Panc1 (cell line): ENCODE measurements around the gene TRIM2. TPM values are rescaled to one million over a fixed set of nuclear protein-coding genes. Genes with fewer than 3 reads are reported as not detected.

ENCODE experiments used
- ATAC-seq: fragments of 200-7000 bp; cut with Tn5 transposase; 2 replicates; pipeline ENCODE4 v1.9.1; 2020; ENCODE audit warnings: mild to moderate bottlenecking, moderate library complexity
- BruUV-seq: library from RNA; stranded (reverse); fragments of 400-500 nt; replicated peaks from 2 replicates; lab custom pipeline; 2021; lab: Mats Ljungman, UMichigan
- CTCF ChIA-PET: fragments of 300-600 bp; sonication (Branson Sonifier 250); formaldehyde crosslinking; loops from one replicate; lab custom pipeline; 2022; ENCODE audit warnings: antibody characterized with exemption; lab: Charles Lee
- POLR2A ChIA-PET: fragments of 300-600 bp; sonication (Branson Sonifier 250); formaldehyde crosslinking; loops from one replicate; lab custom pipeline; 2022; ENCODE audit warnings: antibody characterized with exemption; lab: Charles Lee
- DNase-seq: peaks from one replicate; pipeline ENCODE4 v3.0.0-alpha.2; 2010; ENCODE audit warnings: low read depth, low spot score
- H3K27ac ChIP-seq: 2 replicates; pipeline ENCODE4 v1.5.1; 2011; ENCODE audit warnings: mild to moderate bottlenecking, low read length, inconsistent platforms
- H3K27me3 ChIP-seq: fragments of 200-500 bp; sonication (Bioruptor generic); 2 replicates; pipeline ENCODE4 v1.6.0; 2014; ENCODE audit warnings: low read length, inconsistent platforms; ENCODE audit not compliant: control insufficient read depth, insufficient read depth
- H3K36me3 ChIP-seq: fragments of 200-500 bp; sonication (Bioruptor generic); 2 replicates; pipeline ENCODE4 v1.5.1; 2014; ENCODE audit warnings: inconsistent platforms, mild to moderate bottlenecking, low read length, moderate library complexity; ENCODE audit not compliant: control insufficient read depth, insufficient read depth
- H3K4me1 ChIP-seq: 2 replicates; pipeline ENCODE4 v1.5.1; 2011; ENCODE audit warnings: inconsistent platforms, mild to moderate bottlenecking, low read length, moderate library complexity; ENCODE audit not compliant: control insufficient read depth, insufficient read depth
- H3K4me3 ChIP-seq, 2 experiments: 2 replicates each; pipeline ENCODE4 v1.5.1; 2011 to 2012; ENCODE audit warnings: low read depth in 2 of 2, low read length in 2 of 2, mild to moderate bottlenecking in 2 of 2, inconsistent platforms in 1 of 2, moderate library complexity in 1 of 2
- H3K9me3 ChIP-seq: fragments of 200-500 bp; sonication (Bioruptor generic); 2 replicates; pipeline ENCODE4 v1.5.1; 2014; ENCODE audit warnings: low read depth, mild to moderate bottlenecking, inconsistent platforms, low read length, moderate library complexity; ENCODE audit not compliant: control insufficient read depth, insufficient read depth
- POLR2AphosphoS5 ChIP-seq: IDR thresholded peaks from 2 replicates; pipeline ENCODE4 v1.6.1; 2012; ENCODE audit warnings: mild to moderate bottlenecking, low read depth, low read length, moderate library complexity
- SIN3A ChIP-seq: IDR thresholded peaks from 2 replicates; pipeline ENCODE4 v1.6.1; 2012; ENCODE audit warnings: low read depth, mild to moderate bottlenecking, low read length, moderate library complexity, borderline replicate concordance; ENCODE audit not compliant: insufficient read depth
- TCF7L2 ChIP-seq: IDR thresholded peaks from 2 replicates; pipeline ENCODE4 v1.6.1; 2011; ENCODE audit warnings: mild to moderate bottlenecking, low read depth, low read length, inconsistent platforms
- in situ Hi-C: cut with HindIII; loops from 2 replicates; pipeline ENCODE4 v1.10.0; 2016; ENCODE audit warnings: low sequenced_read_pairs, low pct_unique_long_range_greater_than_20kb
- intact Hi-C: fragments of 100-400 bp; cut with micrococcal nuclease; formaldehyde crosslinking; loops from one replicate; pipeline ENCODE4 v1.10.0; 2022; ENCODE audit not compliant: unreplicated experiment
- total RNA-seq: library from RNA; stranded (reverse); gene quantifications from one replicate; pipeline ENCODE4 v1.2.1, GENCODE V29; 2021; ENCODE audit not compliant: unreplicated experiment
- TF ChIP-seq, protein P1 (sequence below), 2 experiments: IDR thresholded peaks; 2 replicates each; pipeline ENCODE4 v1.6.1; 2011 to 2012; ENCODE audit warnings: low read depth in 2 of 2, control low read depth in 1 of 2, low read length in 1 of 2, mild to moderate bottlenecking in 1 of 2, moderate library complexity in 1 of 2; ENCODE audit not compliant: insufficient read depth in 1 of 2
- TF ChIP-seq, protein P2 (sequence below): fragments of 450-650 bp; IDR thresholded peaks from 2 replicates; pipeline ENCODE4 v1.5.1; 2017; ENCODE audit warnings: mild to moderate bottlenecking

TRIM2 gene
- total RNA-seq, 1 experiment from 2014 or later: 18.9 TPM

DNA sequence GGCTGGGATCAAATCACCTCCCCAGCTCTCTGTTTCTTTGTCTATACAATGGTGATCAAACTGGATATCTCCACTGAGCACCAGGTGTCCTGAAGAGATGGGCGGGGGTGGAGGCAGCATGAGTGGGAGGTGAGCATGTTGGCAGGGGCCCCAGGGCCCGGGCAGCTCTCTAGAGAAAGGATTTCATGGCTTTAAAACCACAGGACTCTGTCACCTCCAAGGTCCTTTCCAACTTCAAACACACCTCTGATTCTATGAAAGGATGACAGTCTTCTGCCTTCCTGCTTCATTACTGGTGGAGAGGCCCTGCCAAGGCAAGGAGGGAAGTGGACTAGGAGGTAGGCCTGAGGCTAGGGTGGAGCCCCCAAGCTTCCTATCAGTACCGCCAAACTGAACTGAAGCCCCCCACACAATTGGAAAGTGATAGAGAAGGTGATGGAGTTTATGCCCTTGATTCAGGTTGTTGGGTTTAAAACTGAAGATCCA, 38.6 kb downstream of the TRIM2 start:
- H3K27ac ChIP-seq: no peak overlapping the region
- POLR2A ChIA-PET: no interaction called here
- no peaks in the 10 kb centered on the region for H3K27me3 ChIP-seq
- H3K36me3 ChIP-seq: no peaks in the 10 kb centered on the region
- no peak for TF ChIP-seq SIN3A
- TF ChIP-seq, protein P1, sequence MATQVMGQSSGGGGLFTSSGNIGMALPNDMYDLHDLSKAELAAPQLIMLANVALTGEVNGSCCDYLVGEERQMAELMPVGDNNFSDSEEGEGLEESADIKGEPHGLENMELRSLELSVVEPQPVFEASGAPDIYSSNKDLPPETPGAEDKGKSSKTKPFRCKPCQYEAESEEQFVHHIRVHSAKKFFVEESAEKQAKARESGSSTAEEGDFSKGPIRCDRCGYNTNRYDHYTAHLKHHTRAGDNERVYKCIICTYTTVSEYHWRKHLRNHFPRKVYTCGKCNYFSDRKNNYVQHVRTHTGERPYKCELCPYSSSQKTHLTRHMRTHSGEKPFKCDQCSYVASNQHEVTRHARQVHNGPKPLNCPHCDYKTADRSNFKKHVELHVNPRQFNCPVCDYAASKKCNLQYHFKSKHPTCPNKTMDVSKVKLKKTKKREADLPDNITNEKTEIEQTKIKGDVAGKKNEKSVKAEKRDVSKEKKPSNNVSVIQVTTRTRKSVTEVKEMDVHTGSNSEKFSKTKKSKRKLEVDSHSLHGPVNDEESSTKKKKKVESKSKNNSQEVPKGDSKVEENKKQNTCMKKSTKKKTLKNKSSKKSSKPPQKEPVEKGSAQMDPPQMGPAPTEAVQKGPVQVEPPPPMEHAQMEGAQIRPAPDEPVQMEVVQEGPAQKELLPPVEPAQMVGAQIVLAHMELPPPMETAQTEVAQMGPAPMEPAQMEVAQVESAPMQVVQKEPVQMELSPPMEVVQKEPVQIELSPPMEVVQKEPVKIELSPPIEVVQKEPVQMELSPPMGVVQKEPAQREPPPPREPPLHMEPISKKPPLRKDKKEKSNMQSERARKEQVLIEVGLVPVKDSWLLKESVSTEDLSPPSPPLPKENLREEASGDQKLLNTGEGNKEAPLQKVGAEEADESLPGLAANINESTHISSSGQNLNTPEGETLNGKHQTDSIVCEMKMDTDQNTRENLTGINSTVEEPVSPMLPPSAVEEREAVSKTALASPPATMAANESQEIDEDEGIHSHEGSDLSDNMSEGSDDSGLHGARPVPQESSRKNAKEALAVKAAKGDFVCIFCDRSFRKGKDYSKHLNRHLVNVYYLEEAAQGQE (IDR thresholded peaks at IDR 0.05; ENCODE audit: insufficient read depth in 1 of 2, low read depth in 2 of 2, low read length in 1 of 2): no peak
- TF ChIP-seq POLR2AphosphoS5: no peak
- TF ChIP-seq, protein P2, sequence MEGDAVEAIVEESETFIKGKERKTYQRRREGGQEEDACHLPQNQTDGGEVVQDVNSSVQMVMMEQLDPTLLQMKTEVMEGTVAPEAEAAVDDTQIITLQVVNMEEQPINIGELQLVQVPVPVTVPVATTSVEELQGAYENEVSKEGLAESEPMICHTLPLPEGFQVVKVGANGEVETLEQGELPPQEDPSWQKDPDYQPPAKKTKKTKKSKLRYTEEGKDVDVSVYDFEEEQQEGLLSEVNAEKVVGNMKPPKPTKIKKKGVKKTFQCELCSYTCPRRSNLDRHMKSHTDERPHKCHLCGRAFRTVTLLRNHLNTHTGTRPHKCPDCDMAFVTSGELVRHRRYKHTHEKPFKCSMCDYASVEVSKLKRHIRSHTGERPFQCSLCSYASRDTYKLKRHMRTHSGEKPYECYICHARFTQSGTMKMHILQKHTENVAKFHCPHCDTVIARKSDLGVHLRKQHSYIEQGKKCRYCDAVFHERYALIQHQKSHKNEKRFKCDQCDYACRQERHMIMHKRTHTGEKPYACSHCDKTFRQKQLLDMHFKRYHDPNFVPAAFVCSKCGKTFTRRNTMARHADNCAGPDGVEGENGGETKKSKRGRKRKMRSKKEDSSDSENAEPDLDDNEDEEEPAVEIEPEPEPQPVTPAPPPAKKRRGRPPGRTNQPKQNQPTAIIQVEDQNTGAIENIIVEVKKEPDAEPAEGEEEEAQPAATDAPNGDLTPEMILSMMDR: no peak
- TF ChIP-seq TCF7L2: no peak
- in situ Hi-C loops (no loop called here), intact Hi-C loops (no loop called here)
- no peaks in the 10 kb centered on the region for H3K9me3 ChIP-seq
- no peak overlapping the region for H3K4me3 ChIP-seq
- BruUV-seq: no TSS peak
- CTCF ChIA-PET: no interaction called here
- ATAC-seq (no peak), DNase-seq (no peak)
- H3K4me1 ChIP-seq: peaks cover 20% of the 10 kb centered on the region

DNA sequence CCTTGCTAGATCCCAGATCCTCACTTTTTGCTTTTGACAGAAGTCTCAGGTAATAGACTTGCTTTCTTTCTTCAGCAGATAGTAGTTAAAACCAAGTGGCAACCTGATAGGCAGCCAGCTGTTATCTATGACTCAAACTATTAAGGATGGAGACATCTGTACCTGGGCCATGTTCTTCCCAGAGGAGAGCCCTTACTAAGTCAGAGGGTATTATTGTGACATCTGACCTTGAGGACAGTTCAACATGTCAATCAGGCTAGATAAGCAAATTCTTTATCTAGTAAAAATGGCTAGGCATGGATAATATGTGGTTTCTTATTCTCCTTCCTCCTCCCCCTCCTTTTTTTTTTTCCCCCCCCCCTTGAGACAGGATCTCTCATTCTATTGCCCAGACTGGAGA, 39.2 kb downstream of the TRIM2 start:
- BruUV-seq: no TSS peak
- no peak for TF ChIP-seq TCF7L2
- TF ChIP-seq, protein P1 (IDR thresholded peaks at IDR 0.05; ENCODE audit: insufficient read depth in 1 of 2, low read depth in 2 of 2, low read length in 1 of 2): no peak
- TF ChIP-seq, protein P2: no peak
- no peak for TF ChIP-seq POLR2AphosphoS5
- TF ChIP-seq SIN3A: no peak
- POLR2A ChIA-PET: no interaction called here
- Histone ChIP-seq H3K36me3 (no peaks in the 10 kb centered on the region), H3K4me1 (peaks cover 20% of the 10 kb centered on the region), H3K4me3 (no peak overlapping the region), H3K9me3 (no peaks in the 10 kb centered on the region), H3K27me3 (no peaks in the 10 kb centered on the region), H3K27ac (no peak overlapping the region)
- intact Hi-C loops: no loop called here
- DNase-seq (no peak), ATAC-seq (no peak)
- CTCF ChIA-PET: no interaction called here
- in situ Hi-C loops: no loop called here
